Measurements from ENCODE around the gene TBL1Y. TPM values are rescaled to one million over a fixed set of nuclear protein-coding genes. Genes with fewer than 3 reads are reported as not detected.

Gene TBL1Y
- total and polyA plus RNA-seq, 10 donors: not detected

DNA sequence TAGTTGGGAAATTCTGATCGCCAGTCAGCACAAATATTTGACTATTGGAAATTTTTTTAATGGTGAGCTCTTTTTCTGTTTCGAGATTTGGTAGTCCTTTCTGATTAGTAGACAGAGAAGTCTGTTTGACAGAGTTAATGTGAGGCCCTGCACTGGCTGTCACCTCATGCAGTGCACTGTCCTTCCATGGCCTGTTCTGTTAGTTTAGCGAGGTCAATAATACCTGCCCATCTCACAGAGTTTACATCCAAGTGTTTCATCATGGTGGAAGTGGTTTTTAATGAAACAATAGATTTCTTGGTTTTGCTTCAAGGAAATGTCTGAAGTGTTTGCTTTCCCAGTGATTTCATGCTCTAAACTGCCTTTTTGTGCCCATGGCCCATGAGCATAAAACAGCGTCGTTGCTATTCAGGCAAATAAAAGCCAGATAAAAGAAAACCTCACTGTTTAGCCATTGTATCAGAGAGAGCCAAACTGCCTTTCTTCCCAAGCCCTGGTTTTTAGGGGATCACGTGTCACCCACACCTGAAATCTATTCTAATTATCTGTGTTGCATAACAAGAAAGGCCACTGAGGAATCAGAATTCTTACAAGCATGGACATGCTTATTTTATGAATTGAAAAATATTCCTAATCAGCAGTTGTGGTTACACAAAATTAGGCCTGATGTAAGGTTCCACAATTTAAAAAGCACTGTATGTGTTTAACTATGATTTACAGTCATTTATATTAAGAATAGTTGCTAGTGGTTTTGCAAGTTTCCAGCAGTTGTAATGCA is 98.3 kb downstream of the TBL1Y start:
- Histone ChIP-seq H3K4me3 (no peak overlapping the region), H3K27me3 (replicated peaks in 1 of 7) (no peaks in the 10 kb centered on the region), H3K9me3 (no peaks in the 10 kb centered on the region), H3K4me1 (no peaks in the 10 kb centered on the region), H3K36me3 (no peaks in the 10 kb centered on the region), H3K27ac (no peak overlapping the region)
- no peak for DNase-seq
- WGBS, 5 donors: 82 to 89% (median 87%) methylated on average over 5 to 6 of the region's 6 CpGs; no CpG with 5 or more reads in 2 of the 5 donors
- TF ChIP-seq, protein P1, sequence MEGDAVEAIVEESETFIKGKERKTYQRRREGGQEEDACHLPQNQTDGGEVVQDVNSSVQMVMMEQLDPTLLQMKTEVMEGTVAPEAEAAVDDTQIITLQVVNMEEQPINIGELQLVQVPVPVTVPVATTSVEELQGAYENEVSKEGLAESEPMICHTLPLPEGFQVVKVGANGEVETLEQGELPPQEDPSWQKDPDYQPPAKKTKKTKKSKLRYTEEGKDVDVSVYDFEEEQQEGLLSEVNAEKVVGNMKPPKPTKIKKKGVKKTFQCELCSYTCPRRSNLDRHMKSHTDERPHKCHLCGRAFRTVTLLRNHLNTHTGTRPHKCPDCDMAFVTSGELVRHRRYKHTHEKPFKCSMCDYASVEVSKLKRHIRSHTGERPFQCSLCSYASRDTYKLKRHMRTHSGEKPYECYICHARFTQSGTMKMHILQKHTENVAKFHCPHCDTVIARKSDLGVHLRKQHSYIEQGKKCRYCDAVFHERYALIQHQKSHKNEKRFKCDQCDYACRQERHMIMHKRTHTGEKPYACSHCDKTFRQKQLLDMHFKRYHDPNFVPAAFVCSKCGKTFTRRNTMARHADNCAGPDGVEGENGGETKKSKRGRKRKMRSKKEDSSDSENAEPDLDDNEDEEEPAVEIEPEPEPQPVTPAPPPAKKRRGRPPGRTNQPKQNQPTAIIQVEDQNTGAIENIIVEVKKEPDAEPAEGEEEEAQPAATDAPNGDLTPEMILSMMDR (IDR thresholded peaks at IDR 0.05 in 8 of 11, conservative IDR thresholded peaks at IDR 0.05 in 3 of 11): no peak
- TF ChIP-seq POLR2AphosphoS5 (IDR thresholded peaks at IDR 0.05): no peak
- TF ChIP-seq POLR2A (IDR thresholded peaks at IDR 0.05): no peak
- intact Hi-C loops (cut with DNase I; ENCODE audit: low total_unique reads): no loop called here

DNA sequence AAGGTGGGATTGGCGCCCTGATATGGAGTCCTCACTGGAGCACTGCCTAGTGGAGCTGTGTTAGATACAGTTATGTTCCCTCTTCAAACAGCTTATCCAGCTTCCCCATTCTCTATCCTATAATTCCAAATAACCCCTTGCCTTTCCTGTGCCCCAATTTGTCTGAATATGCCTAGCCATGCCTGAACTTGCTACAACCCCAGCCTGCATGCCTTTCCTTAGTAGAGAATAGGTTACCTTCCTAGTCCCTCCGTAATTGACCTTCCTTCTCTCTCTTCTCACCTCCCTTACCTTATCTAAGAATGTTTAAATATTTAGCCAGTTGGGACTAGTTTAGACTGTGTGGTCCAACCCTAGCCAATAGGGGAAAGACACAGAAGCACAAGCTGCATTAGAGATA is 102.6 kb downstream of the TBL1Y start:
- no peaks in the 10 kb centered on the region for H3K36me3 ChIP-seq
- H3K27me3 ChIP-seq (replicated peaks in 1 of 7): no peaks in the 10 kb centered on the region
- DNase-seq: no peak
- intact Hi-C loops (cut with DNase I; ENCODE audit: low total_unique reads): no loop called here
- H3K9me3 ChIP-seq: no peaks in the 10 kb centered on the region
- no peaks in the 10 kb centered on the region for H3K4me1 ChIP-seq
- no peak overlapping the region for H3K27ac ChIP-seq
- TF ChIP-seq, protein P1 (IDR thresholded peaks at IDR 0.05 in 8 of 11, conservative IDR thresholded peaks at IDR 0.05 in 3 of 11): no peak
- TF ChIP-seq POLR2AphosphoS5 (IDR thresholded peaks at IDR 0.05) (no peak), POLR2A (IDR thresholded peaks at IDR 0.05) (no peak)
- 68 to 88% (median 71%) methylated on average over 2 of the region's 2 CpGs; no CpG with 5 or more reads in 2 of the 5 donors for WGBS, 5 donors
- no peak overlapping the region for H3K4me3 ChIP-seq

DNA sequence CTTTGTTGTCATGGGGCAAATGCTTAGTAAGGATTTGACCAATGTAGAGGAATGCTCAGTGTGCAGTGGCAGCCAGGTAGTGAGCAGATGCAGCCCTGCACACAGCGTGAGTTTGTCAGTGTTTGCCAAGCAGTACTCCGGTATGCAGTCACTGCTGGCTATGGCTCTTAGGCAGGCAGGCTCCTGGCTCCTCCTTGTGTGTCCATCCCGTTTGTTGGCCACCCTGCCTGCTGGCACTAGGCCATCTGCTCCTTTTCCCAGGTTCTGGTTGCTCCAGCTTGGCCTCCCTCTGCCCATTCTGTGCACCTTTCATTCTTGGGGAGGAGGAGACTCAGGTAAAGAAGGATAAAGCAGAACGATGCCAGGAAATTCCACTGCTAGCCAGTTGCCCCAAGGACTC is 106.0 kb downstream of the TBL1Y start:
- 77 to 100% (median 90%) methylated on average over 2 to 4 of the region's 4 CpGs; no CpG with 5 or more reads in 2 of the 5 donors for WGBS, 5 donors
- DNase-seq: no peak
- H3K27ac ChIP-seq: no peak overlapping the region
- H3K4me3 ChIP-seq: no peak overlapping the region
- no peak for TF ChIP-seq POLR2A (IDR thresholded peaks at IDR 0.05)
- intact Hi-C loops (cut with DNase I; ENCODE audit: low total_unique reads): no loop called here
- H3K27me3 ChIP-seq (replicated peaks in 1 of 7): no peaks in the 10 kb centered on the region
- H3K36me3 ChIP-seq: no peaks in the 10 kb centered on the region
- no peaks in the 10 kb centered on the region for H3K9me3 ChIP-seq
- H3K4me1 ChIP-seq: no peaks in the 10 kb centered on the region

DNA sequence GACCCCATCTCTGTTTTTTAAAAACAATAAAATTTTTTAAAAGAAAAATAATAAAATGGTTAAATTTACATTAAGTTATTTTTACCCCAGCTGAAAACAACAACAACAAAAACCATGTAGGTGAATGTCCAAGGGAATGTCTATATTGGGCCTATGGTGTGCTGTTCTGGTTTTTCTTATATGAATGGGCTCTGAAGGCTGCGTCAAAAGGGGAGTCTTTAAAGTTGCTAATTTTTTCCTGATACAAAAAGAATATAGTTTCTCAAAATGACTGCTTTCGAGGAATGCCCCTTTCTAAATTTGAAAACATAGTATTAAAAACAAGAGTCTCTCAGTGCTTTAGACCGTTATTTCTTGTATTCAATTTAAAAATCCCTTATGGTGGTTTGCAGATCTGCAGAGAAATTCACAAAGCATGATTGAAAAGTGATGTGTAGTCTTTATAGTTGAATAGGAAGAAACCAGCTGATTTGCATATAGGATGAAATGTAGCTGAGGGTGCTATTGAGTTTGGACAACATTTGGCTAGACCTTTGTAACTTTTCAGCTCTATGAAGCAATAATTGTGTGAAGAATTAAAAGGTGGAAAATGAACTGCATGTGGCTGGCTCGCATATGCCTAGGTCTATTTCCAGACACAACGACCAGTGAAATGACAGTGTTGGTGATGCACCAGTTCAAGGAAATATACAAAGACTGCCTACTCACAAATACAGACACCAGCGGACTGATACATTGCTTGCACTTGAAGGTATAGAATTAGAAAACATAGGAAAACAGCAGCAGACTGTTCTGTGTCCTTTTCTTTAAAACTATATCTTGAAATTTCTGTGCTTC is 107.0 kb downstream of the TBL1Y start:
- intact Hi-C loops (cut with DNase I; ENCODE audit: low total_unique reads): no loop called here
- 69 to 76% (median 75%) methylated on average over 6 of the region's 6 CpGs; no CpG with 5 or more reads in 2 of the 5 donors for WGBS, 5 donors
- Histone ChIP-seq H3K27ac (no peak overlapping the region), H3K27me3 (replicated peaks in 1 of 7) (no peaks in the 10 kb centered on the region), H3K4me1 (no peaks in the 10 kb centered on the region), H3K9me3 (no peaks in the 10 kb centered on the region), H3K4me3 (no peak overlapping the region), H3K36me3 (no peaks in the 10 kb centered on the region)
- no peak for DNase-seq
- TF ChIP-seq POLR2A (IDR thresholded peaks at IDR 0.05) (no peak), POLR2AphosphoS5 (IDR thresholded peaks at IDR 0.05) (no peak)
- TF ChIP-seq, protein P1 (IDR thresholded peaks at IDR 0.05 in 8 of 11, conservative IDR thresholded peaks at IDR 0.05 in 3 of 11): no peak
